Right renal pelvis (tissue), 4 donors: ENCODE results near the gene SPATS1. TPM values are rescaled to one million over a fixed set of nuclear protein-coding genes. Genes with fewer than 3 reads are reported as not detected.

ENCODE experiments used
- DNase-seq, 4 donors: peaks; one replicate each; pipeline ENCODE4 v3.0.0-alpha.2; 2013; ENCODE audit warnings: low read depth in 4 of 4, low spot score in 3 of 4, missing footprints in 1 of 4
- polyA plus RNA-seq, 4 donors: library from polyadenylated mRNA; unstranded; fragments of 120-200 nt; gene quantifications; one replicate each; pipeline ENCODE4 v1.2.1, GENCODE V29; 2013; ENCODE audit not compliant: insufficient read length in 4 of 4

The SPATS1 gene
- polyA plus RNA-seq, 4 donors: not detected

DNA sequence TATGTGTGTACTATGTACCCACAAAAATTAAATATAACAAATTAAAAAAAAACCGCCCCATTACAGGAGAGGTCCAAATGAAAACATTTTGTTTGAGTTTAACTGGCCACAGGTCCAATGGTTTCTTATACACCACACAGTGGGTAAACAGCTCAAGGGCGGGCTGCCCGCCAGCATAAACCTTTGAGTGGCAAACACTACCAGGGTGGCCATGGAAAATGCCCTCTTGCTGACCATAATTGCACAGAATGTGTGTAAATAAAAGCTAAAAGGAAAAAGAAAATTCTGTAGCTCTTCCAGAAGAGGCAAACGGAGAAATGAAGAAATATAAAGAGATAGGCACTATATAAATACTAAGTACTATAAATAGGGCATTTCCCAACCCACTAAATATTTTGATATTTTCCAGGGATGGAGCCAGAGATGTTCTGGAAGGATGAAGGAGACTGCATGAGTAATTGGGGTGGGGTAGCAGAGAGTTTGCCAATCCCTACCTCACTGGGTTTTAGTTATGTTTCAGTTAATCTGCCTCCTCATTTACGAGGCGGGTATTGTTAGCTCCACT lies 44.0 kb downstream of the SPATS1 start:
- no peak for DNase-seq

DNA sequence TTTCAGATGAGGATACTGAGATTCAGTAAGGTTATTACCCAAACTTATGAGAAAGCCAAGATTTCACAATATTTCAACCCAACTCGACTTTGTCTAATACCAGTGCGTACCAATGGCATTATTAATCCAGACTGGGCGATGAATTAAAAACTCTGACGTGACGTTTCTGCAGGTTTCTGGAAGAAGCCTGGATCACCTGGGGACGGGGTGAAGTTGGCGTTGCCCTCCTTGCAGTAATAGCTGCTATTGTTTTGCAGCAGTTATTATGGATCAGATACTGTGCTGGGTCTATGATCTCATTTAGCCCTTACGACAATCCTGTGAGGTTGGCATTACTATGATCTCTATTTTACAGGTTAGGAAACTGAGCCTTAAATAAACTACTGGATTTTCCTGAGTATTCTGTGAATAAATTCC lies 44.5 kb downstream of the SPATS1 start:
- DNase-seq: no peak

DNA sequence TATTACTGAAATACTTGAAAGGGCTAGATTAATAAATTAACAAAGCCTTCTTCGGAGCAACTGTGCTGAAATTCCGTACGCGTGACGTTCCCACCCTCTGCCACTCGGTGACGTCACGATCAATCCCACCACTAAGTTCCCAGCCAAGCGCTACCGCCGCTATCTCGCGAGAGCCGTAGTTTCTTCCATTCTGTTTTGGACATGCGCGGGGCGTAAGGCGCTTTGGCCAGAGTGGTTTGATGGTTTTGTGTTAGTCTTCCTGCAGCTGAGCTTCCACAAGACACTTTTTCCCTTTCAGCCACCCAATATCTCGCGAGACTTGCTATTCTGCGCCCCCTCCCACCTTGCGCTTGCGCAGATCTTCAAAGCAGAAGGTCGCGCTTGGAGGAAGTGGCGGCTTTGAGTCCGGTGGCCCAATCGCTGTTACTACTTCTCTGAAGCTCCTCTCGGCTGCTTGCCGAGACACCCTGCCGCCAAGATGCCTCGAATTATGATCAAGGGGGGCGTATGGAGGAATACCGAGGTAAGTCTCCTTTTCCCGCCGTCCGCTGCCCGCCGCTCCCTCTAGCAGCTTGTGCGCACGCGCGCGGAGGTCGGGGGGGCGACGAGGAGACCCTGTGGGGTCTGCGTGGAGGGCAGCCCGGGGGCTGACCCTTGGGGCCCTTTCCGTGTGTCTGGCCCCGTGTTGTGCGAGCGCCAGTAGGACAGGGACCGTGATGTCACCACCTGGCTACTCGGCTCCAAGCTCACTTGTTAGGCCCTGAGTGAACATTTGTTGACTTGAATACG lies 45.1 kb downstream of the SPATS1 start, which contains the start of gene CDC5L:
CDC5L (plus strand) TSS at position 361 of the 789 bp plus-strand sequence; CDS start at position 479, 118 bp downstream.
- DNase-seq: peak; percentile 95 to 99 (median 98)

DNA sequence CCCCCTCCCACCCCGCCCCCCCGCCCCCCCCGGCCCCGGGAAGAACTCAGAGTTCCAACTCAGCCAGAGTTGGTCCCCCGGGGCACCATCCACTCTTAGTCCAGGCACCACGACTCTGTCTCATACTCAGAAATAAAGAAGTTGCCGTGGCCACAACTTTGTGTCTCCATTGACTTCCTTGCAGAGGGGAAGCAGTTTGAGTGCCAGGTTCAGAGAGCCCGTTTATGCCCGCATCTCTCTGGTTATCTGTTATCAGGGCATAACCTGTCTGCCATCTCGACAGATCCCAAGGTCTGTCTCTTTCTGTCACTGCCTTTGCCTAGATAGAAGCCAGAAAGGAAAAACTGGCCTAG lies 45.7 kb downstream of the SPATS1 start:
- peak in 1 of 4 donors; percentile 5 for DNase-seq

DNA sequence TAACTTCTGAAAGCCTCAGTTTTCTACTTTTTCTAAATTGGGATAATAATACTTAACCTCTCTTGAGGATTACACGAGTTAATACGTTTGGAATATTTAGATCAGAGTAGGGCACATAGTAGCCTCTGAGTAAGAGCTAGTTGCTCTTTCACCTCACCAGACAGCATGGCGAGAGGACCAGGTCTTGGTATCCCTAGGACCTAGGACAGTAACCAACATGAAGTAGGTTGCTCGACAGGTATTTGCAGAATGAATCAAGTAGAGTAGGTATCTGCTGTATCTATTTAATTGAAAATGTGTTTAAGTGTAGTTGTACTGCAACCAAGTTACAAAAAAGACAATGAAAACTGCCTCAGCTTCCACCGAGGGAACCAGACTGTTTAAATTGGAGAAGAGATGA lies 46.4 kb downstream of the SPATS1 start:
- no peak for DNase-seq

DNA sequence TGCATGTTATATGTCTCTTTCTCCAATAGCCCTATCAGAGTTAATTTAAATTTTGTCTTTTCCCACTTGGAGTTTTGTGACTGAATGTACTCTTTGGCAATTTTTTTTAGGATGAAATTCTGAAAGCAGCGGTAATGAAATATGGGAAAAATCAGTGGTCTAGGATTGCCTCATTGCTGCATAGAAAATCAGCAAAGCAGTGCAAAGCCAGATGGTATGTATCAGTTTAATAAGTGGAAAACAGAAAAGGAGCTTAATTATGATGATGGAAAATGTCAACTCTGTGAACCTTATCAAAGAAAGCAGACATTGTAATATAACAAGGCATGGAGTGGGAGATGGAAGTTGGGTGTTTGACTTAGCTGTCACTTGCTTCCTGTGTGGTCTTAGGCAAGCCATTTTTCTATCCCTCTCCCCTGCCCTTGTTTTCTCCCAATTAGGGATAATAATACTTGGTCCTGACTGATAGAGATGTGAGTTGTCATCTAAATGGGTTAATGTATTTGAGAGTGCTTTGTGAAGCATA lies 47.8 kb downstream of the SPATS1 start:
- no peak for DNase-seq

Other genes with a start within 250 kb of the SPATS1 start
- 10 to 100 TPM; 35.8 to 50.7 (median 41.6) TPM for gene MRPL14, start 215.2 kb upstream of the SPATS1 start, polyA plus RNA-seq
- 10 to 100 TPM; 29.9 to 35.4 (median 33.4) TPM for gene TMEM63B, start 215.1 kb upstream of the SPATS1 start, polyA plus RNA-seq
- gene CAPN11, start 183.8 kb upstream of the SPATS1 start, polyA plus RNA-seq: under 1 TPM; 0.14 to 0.21 (median 0.16) TPM
- under 1 TPM; 0.60 to 0.78 (median 0.77) TPM for gene MYMX, start 125.7 kb upstream of the SPATS1 start, polyA plus RNA-seq
- 10 to 100 TPM; 32.6 to 38.7 (median 37.0) TPM for gene SLC29A1, start 119.1 kb upstream of the SPATS1 start, polyA plus RNA-seq
- 1,000 to 10,000 TPM; 1,195 to 1,243 (median 1,222) TPM for gene HSP90AB1, start 95.5 kb upstream of the SPATS1 start, polyA plus RNA-seq
- gene SLC35B2, start 85.1 kb upstream of the SPATS1 start, polyA plus RNA-seq: 10 to 100 TPM; 53.1 to 62.2 (median 57.4) TPM
- gene NFKBIE, start 77.1 kb upstream of the SPATS1 start, polyA plus RNA-seq: 10 to 100 TPM in 3 of 4 donors, 1 to 10 TPM in 1; 9.8 to 12.9 (median 11.0) TPM
- under 1 TPM; 0.42 to 0.84 (median 0.64) TPM for gene TMEM151B, start 72.2 kb upstream of the SPATS1 start, polyA plus RNA-seq
- gene AARS2, start 29.3 kb upstream of the SPATS1 start, polyA plus RNA-seq: 10 to 100 TPM; 12.7 to 17.3 (median 14.4) TPM
- 10 to 100 TPM; 37.4 to 44.7 (median 43.8) TPM for gene CDC5L, start 45.1 kb downstream of the SPATS1 start, polyA plus RNA-seq